Measurements from ENCODE around the gene PSTPIP1. TPM values are rescaled to one million over a fixed set of nuclear protein-coding genes. Genes with fewer than 3 reads are reported as not detected.

Gene PSTPIP1
- total RNA-seq, 4 donors from 2014 or later = 6.3 to 40.4 (median 19.5) TPM

DNA sequence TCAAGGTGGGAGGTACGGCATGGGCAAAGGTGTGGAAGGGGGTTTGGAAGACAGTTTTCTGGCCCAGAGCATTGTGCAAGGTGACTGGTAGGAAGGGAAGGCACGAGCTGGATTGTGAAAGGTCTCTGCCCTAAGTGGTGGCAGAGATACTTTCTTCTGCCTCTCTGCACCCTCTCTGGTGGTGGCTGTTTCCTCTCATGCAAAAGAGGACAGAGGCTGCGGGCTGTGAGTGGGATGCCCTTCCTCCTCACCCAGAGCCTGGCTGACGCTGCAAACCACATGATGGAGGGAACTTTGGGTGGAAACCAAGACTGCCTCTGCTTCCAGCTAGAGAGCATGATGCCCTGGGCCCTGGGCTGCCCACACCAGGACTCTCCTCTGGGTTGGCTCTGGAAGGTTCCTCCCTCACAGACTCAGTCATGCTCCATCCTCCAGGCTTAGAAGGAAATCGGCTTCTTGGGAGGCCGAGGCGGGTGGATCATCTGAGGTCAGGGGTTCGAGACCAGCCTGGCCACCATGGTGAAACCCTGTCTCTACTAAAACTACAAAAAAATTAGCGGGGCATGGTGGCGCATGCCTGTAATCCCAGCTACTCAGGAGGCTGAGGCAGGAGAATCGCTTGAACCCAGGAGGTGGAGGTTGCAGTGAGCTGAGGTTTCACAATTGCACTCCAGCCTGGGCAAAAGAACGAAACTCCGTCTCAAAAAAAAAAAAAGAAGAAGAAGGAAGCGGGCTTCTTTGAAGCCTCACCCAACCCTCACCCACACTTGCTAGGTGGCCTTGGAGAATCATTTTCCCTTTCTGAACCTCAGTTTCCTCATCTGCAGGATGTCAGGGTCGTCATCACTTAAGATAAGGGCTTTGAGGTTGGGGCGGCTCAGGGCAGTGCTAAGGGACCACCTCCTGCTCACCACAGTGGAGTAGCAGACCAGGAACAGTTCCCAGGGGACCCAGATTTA lies 8.3 kb downstream of the PSTPIP1 start:
- TF ChIP-seq POLR2A (IDR thresholded peaks at IDR 0.05) = no peak
- TF ChIP-seq, protein P1, sequence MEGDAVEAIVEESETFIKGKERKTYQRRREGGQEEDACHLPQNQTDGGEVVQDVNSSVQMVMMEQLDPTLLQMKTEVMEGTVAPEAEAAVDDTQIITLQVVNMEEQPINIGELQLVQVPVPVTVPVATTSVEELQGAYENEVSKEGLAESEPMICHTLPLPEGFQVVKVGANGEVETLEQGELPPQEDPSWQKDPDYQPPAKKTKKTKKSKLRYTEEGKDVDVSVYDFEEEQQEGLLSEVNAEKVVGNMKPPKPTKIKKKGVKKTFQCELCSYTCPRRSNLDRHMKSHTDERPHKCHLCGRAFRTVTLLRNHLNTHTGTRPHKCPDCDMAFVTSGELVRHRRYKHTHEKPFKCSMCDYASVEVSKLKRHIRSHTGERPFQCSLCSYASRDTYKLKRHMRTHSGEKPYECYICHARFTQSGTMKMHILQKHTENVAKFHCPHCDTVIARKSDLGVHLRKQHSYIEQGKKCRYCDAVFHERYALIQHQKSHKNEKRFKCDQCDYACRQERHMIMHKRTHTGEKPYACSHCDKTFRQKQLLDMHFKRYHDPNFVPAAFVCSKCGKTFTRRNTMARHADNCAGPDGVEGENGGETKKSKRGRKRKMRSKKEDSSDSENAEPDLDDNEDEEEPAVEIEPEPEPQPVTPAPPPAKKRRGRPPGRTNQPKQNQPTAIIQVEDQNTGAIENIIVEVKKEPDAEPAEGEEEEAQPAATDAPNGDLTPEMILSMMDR (IDR thresholded peaks at IDR 0.05) = no peak
- H3K9me3 ChIP-seq = no peaks in the 10 kb centered on the region
- H3K27ac ChIP-seq = peak overlapping the region; percentile 26 to 72 (median 44)
- H3K4me1 ChIP-seq = peaks cover 0 to 32% (median 6%) of the 10 kb centered on the region in 4 donors
- H3K27me3 ChIP-seq = no peaks in the 10 kb centered on the region
- peak overlapping the region in 1 of 4 donors; percentile 26 for H3K4me3 ChIP-seq
- no peaks in the 10 kb centered on the region for H3K36me3 ChIP-seq
- DNase-seq = peak; percentile 51 to 92 (median 89)

DNA sequence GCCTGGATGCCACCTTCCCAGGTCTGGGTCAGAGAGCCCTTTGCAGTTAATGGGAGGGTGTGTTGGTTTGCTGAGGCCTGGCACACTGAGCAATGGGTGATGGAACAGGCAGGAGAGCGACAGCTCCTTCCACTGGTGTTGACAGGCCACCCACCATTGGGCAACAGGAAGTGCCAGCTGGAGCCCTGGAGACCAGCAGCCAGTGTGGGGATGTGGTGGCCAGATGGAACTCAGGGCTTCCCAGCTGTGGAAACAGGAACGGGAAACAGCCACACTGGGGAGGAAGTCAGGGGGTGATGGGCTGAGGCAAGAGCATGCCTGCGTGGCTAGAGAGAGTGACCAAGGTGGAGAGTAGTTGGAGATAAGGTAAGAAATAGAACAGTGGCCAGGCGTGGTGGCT lies 9.3 kb downstream of the PSTPIP1 start:
- DNase-seq = peak; percentile 25 to 60 (median 50)
- Histone ChIP-seq H3K27ac (peak overlapping the region in 2 of 4 donors; percentile 5 to 22), H3K4me3 (no peak overlapping the region), H3K36me3 (no peaks in the 10 kb centered on the region), H3K27me3 (no peaks in the 10 kb centered on the region), H3K4me1 (peaks cover 0 to 32% (median 6%) of the 10 kb centered on the region in 4 donors), H3K9me3 (no peaks in the 10 kb centered on the region)
- TF ChIP-seq POLR2A (IDR thresholded peaks at IDR 0.05) = no peak
- TF ChIP-seq, protein P1 (IDR thresholded peaks at IDR 0.05) = no peak

DNA sequence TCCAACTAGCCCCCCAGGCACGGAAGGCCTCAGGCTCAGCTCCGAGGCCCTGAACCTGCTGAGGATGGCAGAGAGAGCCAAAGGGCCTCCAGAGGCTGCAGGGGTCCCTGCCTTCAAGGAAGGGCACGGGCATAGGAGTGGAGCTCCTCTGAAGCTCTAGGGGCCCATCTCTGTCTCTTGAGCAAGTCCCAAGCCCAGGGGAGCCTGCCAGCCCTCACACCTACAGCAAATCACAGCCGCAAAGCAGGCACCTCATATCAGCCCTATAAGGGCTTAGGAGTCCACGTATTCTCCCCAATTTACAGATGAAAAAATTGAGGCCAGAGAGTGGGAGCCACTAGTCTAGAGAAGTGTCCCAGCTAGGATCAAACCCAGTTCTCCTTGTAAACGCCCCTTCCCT lies 14.2 kb downstream of the PSTPIP1 start:
- Histone ChIP-seq H3K27ac (no peak overlapping the region), H3K4me3 (no peak overlapping the region), H3K4me1 (peaks cover 0 to 28% (median 4%) of the 10 kb centered on the region in 4 donors), H3K36me3 (no peaks in the 10 kb centered on the region), H3K9me3 (no peaks in the 10 kb centered on the region), H3K27me3 (no peaks in the 10 kb centered on the region)
- no peak for DNase-seq
- TF ChIP-seq, protein P1 (IDR thresholded peaks at IDR 0.05) = no peak
- no peak for TF ChIP-seq POLR2A (IDR thresholded peaks at IDR 0.05)

DNA sequence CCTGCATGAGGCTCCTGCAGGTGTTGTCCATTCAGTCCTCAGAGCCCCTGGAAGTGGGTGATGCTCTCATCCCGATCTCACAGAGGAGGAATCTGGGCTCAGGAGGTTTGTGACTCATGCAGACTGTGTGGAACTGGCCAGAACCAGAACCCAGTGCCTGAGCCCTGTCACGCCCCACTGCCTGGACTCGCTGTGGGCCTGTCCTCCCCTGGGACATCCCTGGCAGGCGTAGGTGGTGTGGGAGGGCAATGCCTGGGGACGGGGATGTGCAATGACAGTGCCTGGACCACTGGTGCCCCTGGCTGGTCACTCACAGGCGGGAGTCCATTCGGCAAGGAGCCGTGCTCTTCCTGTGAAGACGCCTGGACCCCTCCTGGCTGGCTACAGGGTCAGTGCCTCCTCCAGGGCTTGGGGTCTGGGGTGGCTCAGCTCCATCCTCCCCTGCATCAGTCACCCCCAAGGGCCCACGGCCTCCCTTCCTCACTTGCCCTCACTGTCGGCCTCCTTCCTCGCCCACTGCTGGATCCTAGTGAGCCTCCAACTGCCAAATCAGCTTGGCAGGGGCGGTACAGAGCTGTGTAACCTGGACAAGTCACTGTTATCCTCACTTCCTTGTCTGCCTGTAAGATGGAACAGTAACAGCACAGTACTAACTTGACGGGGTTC lies 14.9 kb downstream of the PSTPIP1 start:
- Histone ChIP-seq H3K27me3 (no peaks in the 10 kb centered on the region), H3K36me3 (no peaks in the 10 kb centered on the region), H3K4me3 (no peak overlapping the region), H3K4me1 (peaks cover 0 to 31% (median 7%) of the 10 kb centered on the region in 4 donors), H3K9me3 (no peaks in the 10 kb centered on the region), H3K27ac (no peak overlapping the region)
- DNase-seq = peak in 1 of 3 donors; percentile 47
- TF ChIP-seq, protein P1 (IDR thresholded peaks at IDR 0.05) = no peak
- TF ChIP-seq POLR2A (IDR thresholded peaks at IDR 0.05) = no peak

DNA sequence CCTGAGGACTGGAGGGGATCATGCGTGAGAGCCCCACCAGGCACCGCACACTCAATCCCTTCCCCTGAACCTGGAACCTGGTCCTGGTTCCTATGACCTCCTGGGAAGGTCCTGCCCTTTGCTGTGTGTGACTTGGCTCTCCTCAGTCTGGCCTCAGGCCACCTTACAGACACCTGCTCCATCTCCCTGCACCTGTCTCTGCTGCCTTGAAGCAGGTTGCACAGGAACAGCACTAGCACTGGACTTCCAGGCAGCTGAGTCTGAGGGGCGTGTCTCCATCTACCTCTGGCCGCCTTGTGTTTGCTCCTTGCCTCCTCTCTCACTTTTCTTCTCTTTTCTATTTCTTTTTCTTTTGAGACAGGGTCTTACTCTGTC lies 15.4 kb downstream of the PSTPIP1 start:
- Histone ChIP-seq H3K4me3 (no peak overlapping the region), H3K27me3 (no peaks in the 10 kb centered on the region), H3K4me1 (peaks cover 0 to 32% (median 10%) of the 10 kb centered on the region in 4 donors), H3K27ac (no peak overlapping the region), H3K9me3 (no peaks in the 10 kb centered on the region), H3K36me3 (no peaks in the 10 kb centered on the region)
- TF ChIP-seq, protein P1 (IDR thresholded peaks at IDR 0.05) = no peak
- TF ChIP-seq POLR2A (IDR thresholded peaks at IDR 0.05) = no peak
- DNase-seq = no peak

Measured in Peyer's patch (tissue), 4 donors.